HepG2 (cell line): ENCODE results near the gene STK32B. TPM values are rescaled to one million over a fixed set of nuclear protein-coding genes. Genes with fewer than 3 reads are reported as not detected.

ENCODE experiments used
- ATAC-seq: fragments of 200-7000 bp; cut with Tn5 transposase; 3 replicates; pipeline ENCODE4 v1.9.1; 2020; ENCODE audit warnings: mild to moderate bottlenecking, moderate library complexity
- BruUV-seq: library from RNA; stranded (reverse); fragments of 400-500 nt; replicated peaks from 2 replicates; lab custom pipeline; 2021; lab: Mats Ljungman, UMichigan
- CTCF ChIA-PET: fragments of 300-600 bp; formaldehyde crosslinking; extraction: SDS; loops from one replicate; lab custom pipeline; 2021; ENCODE audit warnings: low total read pairs, inconsistent platforms, low intra/inter-chr PET ratio; lab: Yijun Ruan, JAX
- POLR2A ChIA-PET: fragments of 350-600 bp; sonication (Branson Sonifier 250); formaldehyde crosslinking; loops from one replicate; lab custom pipeline; 2020; ENCODE audit warnings: antibody characterized with exemption, inconsistent platforms; lab: Yijun Ruan, JAX
- DNase-seq: peaks from one replicate; pipeline ENCODE4 v3.0.0-alpha.2; 2015; ENCODE audit warnings: low spot score
- FAIRE-seq: peaks from 3 replicates; lab custom pipeline; 2011; peaks lifted over from hg19 to GRCh38; lab: Jason Lieb, UNC
- H2AFZ ChIP-seq: one replicate; pipeline ENCODE4 v1.6.1; 2011; ENCODE audit warnings: low read length, inconsistent platforms
- H3K27ac ChIP-seq: fragments of 300-600 bp; 3 replicates; pipeline ENCODE4 v1.8.0; 2011; ENCODE audit warnings: mixed run types, mild to moderate bottlenecking, mixed read lengths, low read length, inconsistent platforms; ENCODE audit not compliant: insufficient read depth; ENCODE audit errors: extremely low read length
- H3K27me3 ChIP-seq, 2 experiments: fragments of 200-600 bp in 1 of 2; 2 replicates in 1 of 2; 3 replicates in 1 of 2; pipeline versions ENCODE4 v1.6.0 to v1.8.0; 2011; ENCODE audit warnings: low read length in 2 of 2, mild to moderate bottlenecking in 2 of 2, moderate library complexity in 2 of 2, inconsistent platforms in 1 of 2; ENCODE audit not compliant: insufficient read depth in 2 of 2, control insufficient read depth in 1 of 2
- H3K36me3 ChIP-seq, 2 experiments: fragments of 200-600 bp in 1 of 2; replicated peaks in 1 of 2; 2 replicates in 1 of 2; 3 replicates in 1 of 2; pipeline versions ENCODE4 v1.5.1 to v1.8.0; 2011; ENCODE audit warnings: low read length in 2 of 2, inconsistent platforms in 1 of 2; ENCODE audit not compliant: insufficient read depth in 2 of 2, control insufficient read depth in 1 of 2
- H3K4me1 ChIP-seq: 2 replicates; pipeline ENCODE4 v1.5.1; 2012; ENCODE audit warnings: low read length, inconsistent platforms; ENCODE audit not compliant: insufficient read depth
- H3K4me2 ChIP-seq: 2 replicates; pipeline ENCODE4 v1.6.0; 2011; ENCODE audit warnings: low read depth, low read length, inconsistent platforms
- H3K4me3 ChIP-seq, 3 experiments: fragments of 200-600 bp in 1 of 3; sonication (generic), shearing (Covaris generic) in 1 of 3; replicated peaks in 1 of 3; 2 replicates each; pipeline ENCODE4 v1.5.1; 2011 to 2016; ENCODE audit warnings: low read length in 3 of 3, inconsistent platforms in 2 of 3, low read depth in 2 of 3, mild to moderate bottlenecking in 2 of 3, control low read depth in 1 of 3, mixed read lengths in 1 of 3; ENCODE audit not compliant: insufficient read depth in 1 of 3
- H3K79me2 ChIP-seq: one replicate; pipeline ENCODE4 v1.6.1; 2011; ENCODE audit warnings: low read length, inconsistent platforms; ENCODE audit not compliant: insufficient read depth
- H3K9ac ChIP-seq: 2 replicates; pipeline ENCODE4 v1.6.0; 2011; ENCODE audit warnings: mild to moderate bottlenecking, low read depth, low read length, inconsistent platforms; ENCODE audit not compliant: insufficient read depth
- H3K9me3 ChIP-seq: 2 replicates; pipeline ENCODE4 v1.5.1; 2012; ENCODE audit warnings: mild to moderate bottlenecking, low read length
- H4K20me1 ChIP-seq: 2 replicates; pipeline ENCODE4 v1.6.0; 2011; ENCODE audit warnings: inconsistent platforms, mild to moderate bottlenecking, low read length, moderate library complexity; ENCODE audit not compliant: insufficient read depth
- ARID2 ChIP-seq: sonication (generic); formaldehyde crosslinking; IDR thresholded peaks from 2 replicates; pipeline ENCODE4 v1.8.1; 2022; ENCODE audit warnings: mild to moderate bottlenecking, missing genetic modification reagents, borderline replicate concordance
- ASH2L ChIP-seq: fragments of 300-600, 200-600 bp; sonication (generic); IDR thresholded peaks from 2 replicates; pipeline ENCODE4 v1.7.0; 2017; ENCODE audit warnings: low read depth, mild to moderate bottlenecking, moderate library complexity, mixed read lengths, low read length; ENCODE audit not compliant: insufficient read length
- HNRNPH1 ChIP-seq: fragments of 200-400 bp; formaldehyde crosslinking; optimal IDR thresholded peaks from 2 replicates; pipeline ENCODE3; 2017; ENCODE audit warnings: mild to moderate bottlenecking, low read depth, low read length
- HOXD1 ChIP-seq: sonication (generic); formaldehyde crosslinking; IDR thresholded peaks from 2 replicates; pipeline ENCODE4 v1.5.0; 2020; ENCODE audit warnings: missing genetic modification reagents
- MAX ChIP-seq: IDR thresholded peaks from 2 replicates; pipeline ENCODE4 v1.6.1; 2012; ENCODE audit warnings: inconsistent platforms
- NR1H2 ChIP-seq: sonication (generic); formaldehyde crosslinking; IDR thresholded peaks from 2 replicates; pipeline ENCODE4 v1.8.1; 2022; ENCODE audit warnings: low read depth, missing genetic modification reagents, borderline replicate concordance
- RNF219 ChIP-seq: sonication (generic); formaldehyde crosslinking; IDR thresholded peaks from 2 replicates; pipeline ENCODE4 v1.5.0; 2020; ENCODE audit warnings: mild to moderate bottlenecking, missing genetic modification reagents
- ZBTB3 ChIP-seq: sonication (generic); formaldehyde crosslinking; IDR thresholded peaks from 2 replicates; pipeline ENCODE4 v1.4.0; 2020; ENCODE audit warnings: low read depth, mild to moderate bottlenecking, moderate library complexity, missing genetic modification reagents, borderline replicate concordance
- ZNF331 ChIP-seq: sonication (generic); formaldehyde crosslinking; IDR thresholded peaks from 2 replicates; pipeline ENCODE4 v1.4.0; 2020; ENCODE audit warnings: missing genetic modification reagents
- WGBS: methylation state at CpG from one replicate; pipeline ENCODE4 v1.1.6; 2017; ENCODE audit warnings: low lambda C conversion rate; 5-methylcytosine and 5-hydroxymethylcytosine counted together
- in situ Hi-C: cut with HindIII; loops from 2 replicates; pipeline ENCODE4 v1.10.0; 2017; ENCODE audit warnings: low pct_unique_long_range_greater_than_20kb; ENCODE audit not compliant: extremely low pct_ligation_motif_present
- intact Hi-C: fragments of 100-400 bp; cut with micrococcal nuclease; formaldehyde crosslinking; loops from one replicate; pipeline ENCODE4 v1.10.0; 2022; ENCODE audit not compliant: unreplicated experiment
- polyA plus RNA-seq, 8 experiments: library from polyadenylated mRNA; depleted of rRNA in 3 of 8; stranded (reverse) in 7 of 8; unstranded in 1 of 8; fragments of >200 nt; fragmentation: Illumina TruSeq in 4 of 8; extraction: Trizol in 4 of 8; gene quantifications; 2 replicates each; pipeline versions ENCODE4 v1.2.1 to v1.2.3, GENCODE V29; 2011 to 2016; ENCODE audit warnings: low read depth in 4 of 8, missing spikeins in 1 of 8, mixed read lengths in 1 of 8; ENCODE audit not compliant: insufficient read depth in 1 of 8
- total RNA-seq, 5 experiments: library from RNA; depleted of rRNA; stranded (reverse); fragments of >200 nt; fragmentation: Illumina TruSeq; extraction: Trizol; gene quantifications; 2 replicates each; pipeline ENCODE4 v1.2.3, GENCODE V29; 2016; ENCODE audit warnings: low read depth in 1 of 5

STK32B gene
- total and polyA plus RNA-seq, 2 of the 13 experiments (the other 11 are each of a cell fraction or from before 2014, with no cell fraction given): not detected

GRCh38 chr4:5110901-5111300 is 59.6 kb downstream of the STK32B start (continued):
- TF ChIP-seq RNF219 (CRISPR knock-in tag): no peak
- no peak for TF ChIP-seq ARID2 (CRISPR knock-in tag)
- no peak for TF ChIP-seq MAX
- no peak for TF ChIP-seq ZBTB3 (CRISPR knock-in tag)
- TF ChIP-seq HOXD1 (CRISPR knock-in tag): no peak
- no peak for TF ChIP-seq NR1H2 (CRISPR knock-in tag)
- no peak for TF ChIP-seq ASH2L

- POLR2A ChIA-PET: no interaction called here
- no peak for FAIRE-seq
- TF ChIP-seq ZNF331 (CRISPR knock-in tag): no peak
- TF ChIP-seq HNRNPH1: no peak
- TF ChIP-seq, all 625 proteins: peak for 0
- Histone ChIP-seq H3K36me3 (no peaks in the 10 kb centered on the region), H4K20me1 (no peaks in the 10 kb centered on the region), H3K79me2 (no peaks in the 10 kb centered on the region), H2AFZ (no peak overlapping the region), H3K4me3 (no peak overlapping the region), H3K27ac (no peak overlapping the region), H3K27me3 (no peaks in the 10 kb centered on the region; a peak in 1 of 5 replicates), H3K9ac (no peak overlapping the region), H3K9me3 (no peaks in the 10 kb centered on the region), H3K4me2 (no peak overlapping the region), H3K4me1 (no peaks in the 10 kb centered on the region)
- BruUV-seq: no TSS peak
- intact Hi-C loops: no loop called here
- in situ Hi-C loops: no loop called here
- CTCF ChIA-PET: no interaction called here
- 0% methylated on average over 2 of the region's 2 CpGs for WGBS
- DNase-seq: no peak
- ATAC-seq: no peak
Measured at GRCh38 chr4:5112333-5113095, 61.2 kb downstream of the STK32B start.
